ENCODE results near the gene RCN2.

RCN2 gene

GRCh38 chr15:76973906-76974305 lies 42.4 kb downstream of the RCN2 start:
- no peak for TF ChIP-seq CTCF (IDR thresholded peaks at IDR 0.05)

GRCh38 chr15:76974456-76975036 lies 43.0 kb downstream of the RCN2 start:
- TF ChIP-seq CTCF (IDR thresholded peaks at IDR 0.05): no peak

DNA sequence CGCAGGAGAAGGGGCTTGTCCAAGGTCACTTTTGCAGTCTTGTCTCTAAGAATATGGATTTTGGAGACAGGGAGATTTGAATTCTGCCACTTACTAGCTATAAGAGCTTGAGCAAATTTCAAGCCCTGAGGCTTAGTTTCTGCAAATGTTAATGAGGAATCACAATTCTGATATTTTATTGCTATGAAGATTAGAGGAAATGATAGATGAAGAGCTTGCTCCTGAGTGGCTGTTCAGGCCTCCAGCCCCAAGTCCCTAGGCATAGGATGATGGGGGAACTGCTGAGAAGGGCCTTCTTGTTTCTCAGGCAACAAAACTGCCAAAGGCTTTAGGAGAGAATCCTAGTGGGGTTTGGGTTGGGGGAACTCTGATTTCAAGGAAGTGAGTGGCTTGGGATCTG lies 44.6 kb downstream of the RCN2 start:
- TF ChIP-seq CTCF (IDR thresholded peaks at IDR 0.05): no peak

DNA sequence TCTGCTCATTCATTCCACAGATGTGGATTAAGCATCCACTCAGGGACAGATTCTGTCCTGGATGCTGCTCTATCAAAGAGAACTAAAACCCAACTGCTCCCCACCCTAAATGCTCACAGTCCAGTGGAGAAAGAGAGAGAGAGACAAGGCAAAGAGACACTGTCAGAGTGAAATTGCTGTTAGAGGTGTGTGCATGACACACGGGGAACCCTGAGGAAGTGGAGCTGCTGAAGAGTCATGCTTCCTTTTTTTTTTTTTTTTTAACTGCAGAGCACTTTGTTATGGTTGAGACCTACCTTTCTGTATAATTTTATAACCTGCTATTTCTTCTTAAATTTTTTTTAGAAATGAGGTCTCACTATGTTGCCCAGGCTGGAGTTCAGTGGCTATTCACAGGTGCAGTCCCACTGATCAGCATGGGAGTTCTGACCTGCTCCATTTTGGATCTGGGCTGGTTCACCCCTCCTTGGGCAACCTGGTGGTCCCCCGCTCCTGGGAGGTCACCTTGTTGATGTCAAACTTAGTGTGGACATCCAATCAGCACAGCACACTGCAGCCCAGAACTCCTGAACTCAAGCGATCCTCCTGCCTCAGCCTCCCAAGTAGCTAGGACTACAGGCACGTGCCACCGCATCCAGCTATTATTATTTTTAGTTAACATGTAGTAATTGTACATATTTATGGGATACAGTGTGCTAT lies 45.2 kb downstream of the RCN2 start:
- no peak for TF ChIP-seq CTCF (IDR thresholded peaks at IDR 0.05)

DNA sequence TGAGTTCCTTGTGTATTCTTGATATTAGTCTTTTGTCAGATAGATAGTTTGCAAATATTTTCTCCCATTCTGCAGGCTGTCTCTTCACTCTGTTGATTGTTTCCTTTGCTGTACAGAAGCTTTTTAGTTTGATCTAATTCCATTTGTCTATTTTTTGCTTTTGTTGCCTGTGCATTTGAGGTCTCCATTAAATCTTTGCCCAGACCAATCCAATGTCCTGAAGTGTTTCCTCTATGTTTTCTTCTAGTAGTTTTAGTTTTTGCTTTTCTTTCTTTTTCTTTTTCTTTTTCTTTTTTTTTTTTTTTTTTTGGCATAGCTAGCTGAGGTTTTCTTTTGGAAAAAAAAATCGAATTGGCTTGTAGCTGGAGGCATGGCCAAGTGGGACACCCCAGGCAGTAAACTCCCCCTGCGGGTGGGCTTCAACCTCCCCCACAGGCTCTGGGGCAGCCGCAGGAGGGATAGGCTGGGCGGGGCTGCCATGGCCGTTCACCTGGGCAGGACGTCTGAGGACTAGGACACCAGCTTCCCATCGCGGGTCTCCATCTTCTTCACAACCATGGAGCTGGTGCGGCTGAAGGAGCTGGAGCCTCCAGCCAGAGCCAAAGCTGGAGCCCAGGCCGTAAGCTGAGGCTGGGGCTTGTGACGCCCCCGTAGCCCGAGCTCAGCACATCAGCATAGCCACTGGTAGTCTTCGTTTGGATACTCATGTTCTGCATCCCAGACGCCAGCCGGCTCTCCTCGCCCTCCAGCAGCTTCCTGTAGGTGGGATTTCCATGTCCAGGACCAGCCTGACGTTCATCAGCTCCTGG lies 47.2 kb downstream of the RCN2 start:
- TF ChIP-seq CTCF (IDR thresholded peaks at IDR 0.05): no peak

- TF ChIP-seq CTCF (IDR thresholded peaks at IDR 0.05): no peak
Measured at GRCh38 chr15:76979331-76979925, 47.9 kb downstream of the RCN2 start.

GRCh38 chr15:76979996-76980520 lies 48.5 kb downstream of the RCN2 start:
- TF ChIP-seq CTCF (IDR thresholded peaks at IDR 0.05): no peak

All from LNCAP (cell line).